Sigmoid colon (tissue), 4 donors: Measurements from ENCODE around the gene NUTF2.

Experiments used
- POLR2AphosphoS5 ChIP-seq, 4 donors: sonication (generic); formaldehyde crosslinking; IDR thresholded peaks; one replicate each; pipeline ENCODE4 v1.6.1; 2017; ENCODE audit warnings: antibody characterized with exemption in 4 of 4
- TF ChIP-seq, protein P1 (sequence below), 4 experiments: fragments of 450-650 bp in 3 of 4; fragments of 200-600 bp in 1 of 4; IDR thresholded peaks; one replicate each; pipeline ENCODE4 v1.5.1; 2016 to 2019; ENCODE audit warnings: antibody characterized with exemption in 4 of 4, mild to moderate bottlenecking in 3 of 4, moderate library complexity in 2 of 4

DNA sequence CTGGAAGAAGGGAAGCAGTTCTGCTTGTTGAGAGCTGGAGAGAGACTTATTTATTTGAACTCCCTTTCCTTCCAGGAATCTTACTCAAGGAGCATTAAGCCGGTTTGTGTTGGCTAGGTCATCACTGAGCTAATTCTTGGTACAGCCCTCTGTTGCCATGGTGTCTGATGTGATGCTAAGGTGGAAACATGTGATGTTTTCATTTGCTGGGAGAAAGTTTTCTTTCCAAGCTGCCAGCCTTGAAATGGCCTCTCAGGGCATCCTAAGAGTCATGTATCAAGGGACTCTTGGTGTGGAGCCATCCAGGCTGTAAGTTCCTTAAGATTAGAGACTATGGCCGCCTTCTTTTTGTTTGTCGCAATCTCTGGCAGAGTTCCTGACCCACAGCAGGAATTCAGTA, 50.5 kb downstream of the NUTF2 start:
- TF ChIP-seq, protein P1, sequence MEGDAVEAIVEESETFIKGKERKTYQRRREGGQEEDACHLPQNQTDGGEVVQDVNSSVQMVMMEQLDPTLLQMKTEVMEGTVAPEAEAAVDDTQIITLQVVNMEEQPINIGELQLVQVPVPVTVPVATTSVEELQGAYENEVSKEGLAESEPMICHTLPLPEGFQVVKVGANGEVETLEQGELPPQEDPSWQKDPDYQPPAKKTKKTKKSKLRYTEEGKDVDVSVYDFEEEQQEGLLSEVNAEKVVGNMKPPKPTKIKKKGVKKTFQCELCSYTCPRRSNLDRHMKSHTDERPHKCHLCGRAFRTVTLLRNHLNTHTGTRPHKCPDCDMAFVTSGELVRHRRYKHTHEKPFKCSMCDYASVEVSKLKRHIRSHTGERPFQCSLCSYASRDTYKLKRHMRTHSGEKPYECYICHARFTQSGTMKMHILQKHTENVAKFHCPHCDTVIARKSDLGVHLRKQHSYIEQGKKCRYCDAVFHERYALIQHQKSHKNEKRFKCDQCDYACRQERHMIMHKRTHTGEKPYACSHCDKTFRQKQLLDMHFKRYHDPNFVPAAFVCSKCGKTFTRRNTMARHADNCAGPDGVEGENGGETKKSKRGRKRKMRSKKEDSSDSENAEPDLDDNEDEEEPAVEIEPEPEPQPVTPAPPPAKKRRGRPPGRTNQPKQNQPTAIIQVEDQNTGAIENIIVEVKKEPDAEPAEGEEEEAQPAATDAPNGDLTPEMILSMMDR (IDR thresholded peaks at IDR 0.05) = no peak
- no peak for TF ChIP-seq POLR2AphosphoS5 (IDR thresholded peaks at IDR 0.05)
